T-helper 9 cell (primary cell): ENCODE results near the gene GCC2.
"Not testable (repeated sequence)": the region's sequence is repeated elsewhere in the genome, so short reads cannot be mapped to it uniquely, and the experiment has no call there.

ENCODE experiments used
- DNase-seq: peaks from one replicate; pipeline ENCODE4 v3.0.0-alpha.2; 2020

GCC2 gene

GRCh38 chr2:108525258-108525657 is 76.3 kb downstream of the GCC2 start:
- not testable (repeated sequence) for DNase-seq

- no peak for DNase-seq
Observed at GRCh38 chr2:108531674-108532055, 82.7 kb downstream of the GCC2 start.

DNA sequence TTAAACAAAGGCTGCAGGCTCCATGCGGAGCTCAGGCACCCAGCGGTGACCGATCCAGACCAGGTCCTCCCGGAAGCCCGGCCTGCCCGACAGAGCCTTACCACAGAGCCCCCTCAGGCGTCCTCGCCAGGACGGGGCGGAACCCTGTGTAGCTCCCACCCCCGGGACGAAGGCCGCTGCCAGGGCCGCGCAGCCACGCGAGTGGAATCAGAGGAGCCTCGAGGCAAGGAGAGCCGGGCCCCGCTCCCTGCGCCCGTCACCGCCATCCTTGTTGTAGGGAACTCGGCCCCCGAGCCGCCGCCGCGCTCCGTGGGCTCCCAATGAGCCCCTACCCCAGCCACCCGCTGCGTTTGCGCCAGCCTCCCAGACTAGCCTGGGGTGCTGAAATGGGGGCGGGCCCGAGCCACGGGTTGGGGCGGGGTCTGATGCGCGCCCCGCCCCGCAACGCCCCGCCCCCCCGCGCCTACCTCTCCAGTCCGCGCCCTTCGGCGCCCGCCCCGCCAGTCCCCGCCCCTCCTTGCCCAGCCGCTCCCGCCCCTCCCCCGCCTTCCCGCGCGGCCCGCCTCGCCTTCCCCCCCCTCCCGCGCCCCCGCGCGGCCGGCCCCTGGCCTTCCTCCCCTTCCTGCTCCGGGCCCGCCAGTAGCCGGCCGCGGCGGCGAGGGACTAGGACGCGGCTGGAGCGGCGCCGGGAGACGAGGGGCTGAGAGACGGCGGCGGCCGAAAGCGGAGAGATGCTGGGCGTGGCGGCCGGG is 85.0 kb downstream of the GCC2 start, which contains the start of gene LIMS1:
LIMS1 (plus strand) TSS at position 639 of the 752 bp plus-strand sequence; CDS start at position 732, 93 bp downstream.
- peak; percentile 91 for DNase-seq

DNA sequence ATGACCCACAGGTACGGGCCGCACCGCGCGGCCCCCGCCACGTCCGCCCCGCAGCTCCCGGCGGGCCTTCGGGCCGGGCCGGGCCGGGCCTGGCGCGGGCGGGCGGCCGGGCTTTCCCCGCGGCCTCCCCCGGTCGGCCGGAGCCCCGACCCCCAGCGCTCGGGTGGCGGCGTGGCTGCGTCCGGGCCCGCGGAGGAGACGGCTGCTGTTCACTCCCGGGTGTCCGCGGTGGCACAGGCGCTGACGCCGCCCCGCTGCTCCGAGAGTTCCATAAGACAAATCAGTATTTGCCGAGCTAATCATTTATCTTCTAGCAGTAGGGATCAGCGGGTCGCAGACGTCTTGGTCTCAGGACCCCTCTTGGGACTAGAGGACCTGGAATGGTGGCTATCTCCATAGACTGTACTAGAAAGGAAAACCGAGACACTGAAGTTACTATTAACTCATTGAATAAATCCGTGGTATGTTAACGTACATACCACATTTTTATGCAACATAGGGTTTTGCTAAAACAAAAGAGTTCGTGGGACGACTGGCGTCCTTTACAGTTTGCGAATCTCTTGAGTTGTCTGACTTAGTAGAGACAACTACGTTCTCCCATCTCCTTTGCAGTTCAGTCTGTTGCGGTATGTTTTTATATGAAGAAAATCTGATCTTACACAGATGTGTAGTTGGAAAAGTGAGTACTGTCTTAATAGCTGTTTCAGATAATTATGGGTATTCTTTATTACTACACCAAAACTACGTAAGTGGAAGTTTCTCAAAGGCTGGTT is 85.8 kb downstream of the GCC2 start:
- DNase-seq, result peak; percentile 32

GRCh38 chr2:108535357-108535631 is 86.3 kb downstream of the GCC2 start:
- DNase-seq, result no peak

GRCh38 chr2:108536133-108536780 is 87.3 kb downstream of the GCC2 start:
- no peak for DNase-seq

DNA sequence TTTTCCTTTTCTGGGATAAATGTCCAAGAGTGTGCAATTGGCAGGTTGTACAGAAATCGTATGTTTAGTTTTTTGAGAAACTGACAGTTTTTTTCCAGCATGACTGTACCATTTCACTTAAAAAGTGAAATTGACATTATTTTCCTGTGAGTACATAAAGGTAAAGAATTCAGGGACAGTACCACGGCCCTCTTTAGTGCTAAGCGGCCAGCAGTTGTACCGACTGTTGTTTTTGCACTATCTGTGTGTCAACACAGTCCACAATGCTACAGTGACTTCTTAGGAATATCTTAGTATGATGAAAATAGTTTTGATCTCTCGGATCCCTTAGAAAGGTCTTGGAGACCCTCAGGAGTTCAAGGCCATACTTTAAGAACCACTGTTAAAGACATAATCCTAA is 87.9 kb downstream of the GCC2 start:
- no peak for DNase-seq

DNA sequence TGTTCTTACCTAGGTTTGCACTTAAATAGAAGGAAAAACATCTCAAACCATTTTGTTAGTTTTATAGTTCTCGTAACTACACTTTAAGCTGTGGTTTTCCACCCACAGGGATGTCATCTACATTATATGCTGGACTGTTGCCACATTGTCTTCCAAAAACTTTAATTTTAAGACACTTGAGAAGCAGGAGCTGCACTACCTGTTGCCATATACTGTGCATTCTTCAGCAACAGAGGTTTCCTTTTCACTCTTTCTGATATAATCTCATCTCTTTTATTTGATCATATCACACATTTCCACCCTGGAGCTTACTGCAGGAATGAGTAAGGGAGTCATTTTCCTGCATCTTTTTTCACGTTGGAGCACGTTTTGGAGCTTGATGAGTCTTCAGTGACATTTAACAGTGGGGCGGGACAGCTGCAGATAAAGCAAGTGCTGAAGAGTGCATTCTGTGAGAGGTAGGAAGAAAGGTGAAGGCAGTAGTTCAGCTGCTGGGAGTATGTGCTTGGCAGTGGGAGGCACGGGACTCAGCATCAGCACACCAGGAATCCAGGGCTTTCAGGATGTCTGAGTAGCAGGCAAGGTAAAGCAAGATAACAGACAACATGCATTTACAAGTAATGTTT is 89.1 kb downstream of the GCC2 start:
- no peak for DNase-seq

DNA sequence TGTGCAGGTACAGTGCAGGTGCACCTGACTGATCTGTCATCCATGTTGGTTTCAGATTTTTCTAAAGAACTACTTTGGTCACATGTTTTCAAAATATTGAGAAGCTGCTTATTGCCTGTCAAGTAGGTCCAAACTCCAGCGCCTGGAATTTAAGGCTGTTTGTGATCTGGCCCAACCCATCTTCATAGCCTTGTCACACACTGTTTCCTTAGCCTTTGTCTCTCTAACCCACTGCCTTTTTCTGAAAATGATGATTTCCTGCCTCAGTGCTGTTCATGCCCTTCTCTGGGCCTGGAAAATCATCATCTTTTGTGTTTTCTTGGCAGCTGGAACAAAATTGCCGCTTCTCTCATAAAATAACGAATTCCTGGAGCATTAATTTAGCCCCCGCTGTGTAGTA is 92.4 kb downstream of the GCC2 start:
- DNase-seq, result no peak

DNA sequence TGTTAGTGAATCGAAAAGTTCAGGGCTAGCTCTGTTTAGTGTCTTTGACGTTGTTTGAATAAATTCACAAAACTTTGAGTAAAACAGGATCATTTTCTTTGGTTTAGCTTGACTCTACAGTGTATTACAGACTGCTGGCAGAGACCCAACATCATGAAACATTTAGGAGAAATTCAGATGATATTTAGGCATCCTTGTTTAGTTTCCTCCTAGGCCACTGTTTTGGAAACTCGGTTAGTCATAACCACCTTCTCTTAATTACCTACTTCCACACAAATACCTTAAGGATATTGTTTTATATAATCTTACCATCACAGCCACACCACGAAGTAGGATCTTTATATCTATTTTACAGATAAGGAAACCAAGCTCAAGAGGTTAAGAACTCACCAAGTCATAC is 93.1 kb downstream of the GCC2 start:
- DNase-seq, result no peak

DNA sequence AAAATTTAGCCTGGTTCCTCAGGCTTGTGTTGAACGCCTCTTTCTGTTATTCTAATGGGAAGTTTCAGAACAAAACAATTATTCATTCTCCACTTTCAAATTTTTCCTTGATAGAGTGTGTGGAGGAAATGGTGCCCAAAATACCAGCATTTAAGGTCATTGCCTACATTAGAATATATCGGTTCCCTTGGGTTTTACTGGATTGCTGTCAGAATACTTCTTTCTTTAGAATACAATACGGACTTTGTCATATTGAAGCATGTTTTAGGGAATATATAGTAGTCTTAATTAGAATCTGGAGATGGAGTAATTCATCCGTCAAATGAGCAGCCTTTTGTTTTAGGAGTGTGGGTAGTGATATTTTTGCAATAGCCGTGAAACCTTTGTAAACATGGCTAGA is 98.6 kb downstream of the GCC2 start:
- no peak for DNase-seq

- no peak for DNase-seq
Observed at GRCh38 chr2:108548208-108549003, 99.4 kb downstream of the GCC2 start.

DNA sequence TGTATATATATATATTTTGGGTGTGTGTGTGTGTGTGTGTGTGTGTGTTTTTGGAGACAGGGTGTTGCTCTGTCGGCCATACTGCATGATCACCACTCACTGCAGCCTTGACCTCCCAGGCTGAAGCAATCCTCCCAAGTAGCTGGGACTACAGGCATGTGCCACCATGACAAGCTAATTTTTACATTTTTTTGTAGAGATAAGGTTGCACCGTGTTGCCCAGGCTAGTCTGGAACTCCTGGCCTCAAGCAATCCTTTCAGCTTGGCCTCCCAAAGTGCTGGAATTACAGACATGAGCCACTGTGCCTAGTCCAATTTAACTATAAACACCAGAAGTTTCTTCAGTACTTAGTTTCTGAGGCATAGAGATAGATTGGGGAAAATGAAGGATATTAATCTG is 103.6 kb downstream of the GCC2 start:
- DNase-seq, result no peak

DNA sequence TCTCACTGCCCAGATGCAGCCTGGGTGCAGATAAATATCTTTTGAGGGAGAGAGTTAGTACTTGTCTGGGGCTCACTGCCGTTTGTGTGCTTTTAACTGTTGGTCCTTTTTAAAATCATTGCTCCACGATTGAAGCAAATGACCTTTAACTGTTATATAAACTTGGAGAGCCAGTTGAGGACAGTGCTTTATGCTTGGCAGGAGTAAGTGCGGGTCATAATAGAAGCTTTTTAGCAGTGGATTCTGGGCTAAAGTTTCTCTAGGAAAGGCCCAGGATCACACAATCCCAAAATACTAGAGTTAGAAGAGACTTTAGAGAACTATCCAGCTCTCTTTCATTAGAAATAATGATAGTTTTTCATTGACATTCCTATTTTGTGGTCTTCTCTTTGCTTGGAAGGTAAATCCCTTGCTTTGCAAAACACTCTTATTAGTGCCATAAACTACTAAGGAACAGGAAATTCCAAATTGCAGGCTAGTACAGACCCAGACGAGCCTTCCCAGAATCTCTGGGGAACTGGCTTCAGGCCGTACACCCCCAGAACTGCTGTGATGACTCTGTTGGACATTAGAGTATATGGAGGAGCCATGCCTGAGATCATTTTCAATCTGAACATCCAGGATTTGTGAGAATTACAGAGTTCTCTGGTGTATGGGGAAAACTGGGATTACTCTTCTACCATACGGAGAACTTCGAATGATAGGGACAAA is 104.4 kb downstream of the GCC2 start:
- DNase-seq, result no peak

GRCh38 chr2:108554528-108554927 is 105.5 kb downstream of the GCC2 start:
- no peak for DNase-seq

GRCh38 chr2:108555572-108555971 is 106.6 kb downstream of the GCC2 start:
- no peak for DNase-seq

DNA sequence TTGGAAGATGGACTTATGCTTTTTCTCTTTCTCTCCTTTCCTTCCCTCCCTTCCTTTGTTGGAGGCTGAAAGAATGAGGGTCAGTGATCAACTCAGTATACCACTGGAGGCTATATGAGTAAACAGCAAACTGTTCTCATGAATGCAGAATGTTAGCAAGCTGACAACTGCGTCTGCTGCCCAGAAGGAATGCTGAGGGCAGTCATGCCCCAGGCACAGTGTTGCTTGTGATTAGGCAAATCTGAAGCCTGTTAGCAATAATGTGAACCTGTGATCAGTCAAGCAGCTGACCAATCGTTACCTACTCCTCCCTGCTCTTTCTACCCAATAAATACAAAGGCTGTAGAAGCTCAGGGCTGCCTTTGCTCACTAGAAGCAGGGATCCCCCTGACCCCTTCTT is 107.6 kb downstream of the GCC2 start:
- not testable (repeated sequence) for DNase-seq
